GM12865 (cell line): Measurements from ENCODE around the gene CST6.

ENCODE experiments used
- DNase-seq: peaks from one replicate; pipeline ENCODE4 v3.0.0; 2010; ENCODE audit warnings: low read depth
- H3K4me3 ChIP-seq: 2 replicates; pipeline ENCODE4 v1.5.1; 2011; ENCODE audit warnings: mild to moderate bottlenecking, low read depth, low read length, control low read depth
- TF ChIP-seq, protein P1 (sequence below): IDR thresholded peaks from 2 replicates; pipeline ENCODE4 v1.5.1; 2011; ENCODE audit warnings: low read length, control low read depth, low read depth, inconsistent platforms; ENCODE audit not compliant: insufficient read depth; ENCODE audit errors: missing control alignments

CST6 gene

DNA sequence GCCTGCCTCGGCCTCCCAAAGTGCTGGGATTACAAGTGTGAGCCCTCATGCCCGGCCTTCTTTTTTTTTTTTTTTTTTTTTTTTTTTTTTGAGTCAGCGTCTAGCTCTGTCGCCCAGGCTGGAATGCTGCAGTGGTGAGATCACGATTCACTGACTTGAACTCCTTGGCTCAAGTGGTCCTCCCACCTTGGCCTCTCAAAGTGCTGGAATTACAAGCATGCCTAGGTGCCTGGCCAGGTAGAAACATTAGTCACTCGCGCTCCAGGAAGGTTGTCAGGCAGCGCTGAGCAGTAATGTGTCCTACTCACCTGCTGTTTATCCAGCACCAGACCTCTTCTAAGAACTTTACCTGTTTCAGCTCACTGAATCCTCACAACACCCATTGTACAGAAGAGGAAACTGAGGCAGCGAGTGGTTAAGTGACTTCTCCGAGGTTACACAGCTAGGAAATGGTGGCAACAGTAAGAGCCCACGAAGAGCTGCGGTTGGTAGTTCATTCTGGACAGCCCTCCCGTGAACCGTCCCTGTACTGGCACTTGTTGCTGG lies 496 bp upstream of the CST6 start:
- no peak for DNase-seq
- TF ChIP-seq, protein P1, sequence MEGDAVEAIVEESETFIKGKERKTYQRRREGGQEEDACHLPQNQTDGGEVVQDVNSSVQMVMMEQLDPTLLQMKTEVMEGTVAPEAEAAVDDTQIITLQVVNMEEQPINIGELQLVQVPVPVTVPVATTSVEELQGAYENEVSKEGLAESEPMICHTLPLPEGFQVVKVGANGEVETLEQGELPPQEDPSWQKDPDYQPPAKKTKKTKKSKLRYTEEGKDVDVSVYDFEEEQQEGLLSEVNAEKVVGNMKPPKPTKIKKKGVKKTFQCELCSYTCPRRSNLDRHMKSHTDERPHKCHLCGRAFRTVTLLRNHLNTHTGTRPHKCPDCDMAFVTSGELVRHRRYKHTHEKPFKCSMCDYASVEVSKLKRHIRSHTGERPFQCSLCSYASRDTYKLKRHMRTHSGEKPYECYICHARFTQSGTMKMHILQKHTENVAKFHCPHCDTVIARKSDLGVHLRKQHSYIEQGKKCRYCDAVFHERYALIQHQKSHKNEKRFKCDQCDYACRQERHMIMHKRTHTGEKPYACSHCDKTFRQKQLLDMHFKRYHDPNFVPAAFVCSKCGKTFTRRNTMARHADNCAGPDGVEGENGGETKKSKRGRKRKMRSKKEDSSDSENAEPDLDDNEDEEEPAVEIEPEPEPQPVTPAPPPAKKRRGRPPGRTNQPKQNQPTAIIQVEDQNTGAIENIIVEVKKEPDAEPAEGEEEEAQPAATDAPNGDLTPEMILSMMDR = no peak
- no peak overlapping the region for H3K4me3 ChIP-seq

DNA sequence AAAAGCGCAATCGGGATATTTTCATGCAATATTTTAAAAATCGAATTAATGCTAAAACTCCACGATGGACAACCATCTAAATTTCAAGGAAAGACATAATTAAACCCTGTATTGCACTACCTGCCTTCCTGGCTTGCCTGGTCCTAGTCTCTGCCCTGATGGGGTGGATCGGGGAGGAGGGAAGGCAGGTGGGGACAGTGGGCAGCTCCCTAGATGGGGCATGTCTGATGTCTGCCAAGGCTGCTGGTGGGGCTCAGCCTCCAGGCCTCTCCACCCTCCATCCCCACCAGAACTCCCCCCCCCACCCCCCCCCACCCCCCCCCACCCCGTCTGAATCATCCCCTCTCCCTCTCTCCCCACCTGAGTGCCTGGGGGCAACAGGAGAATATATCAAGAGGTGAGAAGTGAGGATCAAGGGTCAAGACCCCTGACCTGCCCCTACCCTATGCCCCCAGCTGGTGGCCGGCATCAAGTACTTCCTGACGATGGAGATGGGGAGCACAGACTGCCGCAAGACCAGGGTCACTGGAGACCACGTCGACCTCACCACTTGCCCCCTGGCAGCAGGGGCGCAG lies 650 bp downstream of the CST6 start:
- no peak overlapping the region for H3K4me3 ChIP-seq
- DNase-seq = no peak
- TF ChIP-seq, protein P1 = no peak

- no peak overlapping the region for H3K4me3 ChIP-seq
- no peak for DNase-seq
- TF ChIP-seq, protein P1 = no peak
These were observed 1.3 kb downstream of the CST6 start for GRCh38 chr11:66012946-66013761.

- no peak overlapping the region for H3K4me3 ChIP-seq
- TF ChIP-seq, protein P1 = no peak
These were observed 1.9 kb downstream of the CST6 start for GRCh38 chr11:66013762-66014100.

DNA sequence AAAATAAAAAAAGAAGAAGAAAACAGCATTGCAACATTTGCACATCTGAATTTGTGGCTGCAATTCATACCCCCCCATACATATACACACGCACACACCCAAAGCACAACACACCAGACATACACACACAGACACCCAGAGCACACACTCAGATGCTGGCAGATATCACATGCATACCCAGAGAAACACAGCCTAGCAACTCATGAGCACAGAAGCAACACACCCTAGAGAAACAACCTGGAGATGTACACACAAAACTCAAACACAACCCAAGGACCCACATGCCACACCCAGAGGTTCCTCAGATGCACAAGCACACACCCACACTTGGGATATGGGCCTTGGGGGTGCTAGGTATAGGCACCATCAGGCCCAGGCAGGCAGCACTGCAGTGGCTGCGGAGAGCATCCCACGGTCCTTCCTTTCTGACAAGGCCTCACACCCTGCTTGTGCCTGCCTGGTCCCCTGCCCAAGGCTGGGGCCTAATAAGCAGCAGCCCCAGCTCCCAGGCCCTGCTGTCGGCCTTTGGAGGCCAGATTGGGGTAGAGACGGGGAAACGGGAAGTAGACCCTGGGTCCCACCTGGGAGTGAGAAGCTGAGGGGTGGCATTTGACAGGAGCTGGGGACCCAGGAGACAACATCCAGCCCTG lies 3.1 kb downstream of the CST6 start:
- no peak overlapping the region for H3K4me3 ChIP-seq
- DNase-seq = no peak
- TF ChIP-seq, protein P1 = no peak

More at GRCh38 chr11:66013762-66014100, 1.9 kb downstream of the CST6 start:
- no peak for DNase-seq

DNA sequence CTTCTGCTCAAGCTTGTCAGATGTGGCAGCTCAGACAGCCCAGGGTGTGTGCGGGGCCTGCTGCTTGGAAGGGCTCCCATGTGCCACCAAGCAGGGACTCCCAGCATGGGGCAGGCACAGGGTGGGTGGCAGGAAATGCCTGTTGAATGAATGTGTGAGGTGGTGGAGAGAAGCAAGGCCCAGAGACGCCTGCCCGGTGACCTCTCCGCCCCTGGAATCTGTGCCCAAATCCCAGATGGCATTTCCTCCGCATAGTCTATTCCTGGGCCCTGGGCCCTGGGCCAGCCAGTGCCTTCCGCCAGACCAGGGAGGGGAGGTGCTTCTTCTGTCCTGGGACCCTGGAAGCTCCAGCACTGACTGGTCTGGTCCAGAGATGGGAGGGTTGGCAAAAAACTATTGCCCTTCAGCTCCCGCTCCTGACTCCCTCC lies 3.7 kb downstream of the CST6 start:
- no peak for DNase-seq
- H3K4me3 ChIP-seq = no peak overlapping the region
- TF ChIP-seq, protein P1 = no peak
